GM12873 (cell line): ENCODE results near the gene C1QTNF1.

ENCODE experiments used
- TF ChIP-seq, protein P1 (sequence below): IDR thresholded peaks from 2 replicates; pipeline ENCODE4 v1.5.1; 2012; ENCODE audit warnings: low read depth, mild to moderate bottlenecking, moderate library complexity, low read length, control low read depth; ENCODE audit not compliant: insufficient read depth; ENCODE audit errors: missing control alignments

Gene C1QTNF1

DNA sequence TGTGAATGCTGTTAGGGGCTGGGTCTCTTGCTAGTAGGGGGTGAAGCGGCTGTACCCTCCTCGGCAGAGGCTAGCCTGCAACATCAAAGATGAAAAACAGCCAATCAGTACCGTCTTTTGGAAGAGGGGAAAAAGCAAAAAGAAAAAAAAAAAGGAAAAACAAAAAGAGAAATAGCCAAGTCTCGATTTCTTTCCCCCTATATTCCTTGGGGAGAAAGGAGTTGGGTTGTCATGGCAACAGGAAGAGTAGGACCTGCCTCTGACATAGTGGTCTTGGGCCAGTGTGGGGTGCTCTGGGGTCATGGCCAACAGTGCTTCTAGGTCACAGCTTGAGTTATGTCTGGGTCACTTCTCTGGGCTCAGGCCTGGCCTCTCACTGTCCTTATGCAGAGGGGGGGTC lies 68.6 kb downstream of the C1QTNF1 start:
- TF ChIP-seq, protein P1, sequence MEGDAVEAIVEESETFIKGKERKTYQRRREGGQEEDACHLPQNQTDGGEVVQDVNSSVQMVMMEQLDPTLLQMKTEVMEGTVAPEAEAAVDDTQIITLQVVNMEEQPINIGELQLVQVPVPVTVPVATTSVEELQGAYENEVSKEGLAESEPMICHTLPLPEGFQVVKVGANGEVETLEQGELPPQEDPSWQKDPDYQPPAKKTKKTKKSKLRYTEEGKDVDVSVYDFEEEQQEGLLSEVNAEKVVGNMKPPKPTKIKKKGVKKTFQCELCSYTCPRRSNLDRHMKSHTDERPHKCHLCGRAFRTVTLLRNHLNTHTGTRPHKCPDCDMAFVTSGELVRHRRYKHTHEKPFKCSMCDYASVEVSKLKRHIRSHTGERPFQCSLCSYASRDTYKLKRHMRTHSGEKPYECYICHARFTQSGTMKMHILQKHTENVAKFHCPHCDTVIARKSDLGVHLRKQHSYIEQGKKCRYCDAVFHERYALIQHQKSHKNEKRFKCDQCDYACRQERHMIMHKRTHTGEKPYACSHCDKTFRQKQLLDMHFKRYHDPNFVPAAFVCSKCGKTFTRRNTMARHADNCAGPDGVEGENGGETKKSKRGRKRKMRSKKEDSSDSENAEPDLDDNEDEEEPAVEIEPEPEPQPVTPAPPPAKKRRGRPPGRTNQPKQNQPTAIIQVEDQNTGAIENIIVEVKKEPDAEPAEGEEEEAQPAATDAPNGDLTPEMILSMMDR = no peak

DNA sequence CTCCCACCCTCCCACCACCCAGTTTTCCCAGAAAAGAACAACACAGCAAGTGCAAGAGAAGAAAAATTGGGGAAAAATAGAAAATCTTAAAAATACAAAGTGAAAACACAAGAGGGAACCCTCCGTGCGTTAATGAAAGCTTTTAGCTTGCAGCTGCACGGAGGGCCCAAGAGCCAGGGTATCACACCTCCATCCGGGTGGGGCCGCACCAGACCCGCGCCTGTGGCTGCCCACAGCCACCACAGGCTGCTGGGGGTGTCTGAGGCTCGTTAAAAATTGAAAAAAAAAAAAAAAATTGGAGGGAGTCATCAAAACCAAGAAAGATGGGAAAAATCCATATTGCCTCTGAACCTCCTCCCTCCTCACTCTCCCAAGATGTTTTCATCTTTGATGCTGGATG lies 69.3 kb downstream of the C1QTNF1 start:
- TF ChIP-seq, protein P1 = no peak

DNA sequence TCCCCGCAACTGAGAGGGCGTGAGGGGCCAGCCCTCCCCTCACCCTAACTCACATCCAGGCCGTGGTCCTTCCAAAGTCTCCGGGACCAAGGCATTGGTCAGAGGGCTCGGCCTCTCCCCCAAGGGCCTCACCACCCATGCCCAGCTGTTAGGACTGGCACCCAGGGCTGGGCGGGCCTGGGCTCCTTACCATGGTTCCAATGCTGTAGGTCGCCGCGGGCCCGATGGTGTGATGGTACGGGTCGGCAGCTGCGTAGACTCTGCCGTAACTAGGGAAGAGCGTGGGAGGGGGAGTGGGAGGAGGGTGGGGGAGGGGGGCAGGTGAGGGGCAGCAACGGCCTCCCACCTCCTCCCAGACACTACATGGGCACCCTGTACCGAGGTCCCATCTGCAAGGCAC lies 70.3 kb downstream of the C1QTNF1 start:
- TF ChIP-seq, protein P1 = no peak

DNA sequence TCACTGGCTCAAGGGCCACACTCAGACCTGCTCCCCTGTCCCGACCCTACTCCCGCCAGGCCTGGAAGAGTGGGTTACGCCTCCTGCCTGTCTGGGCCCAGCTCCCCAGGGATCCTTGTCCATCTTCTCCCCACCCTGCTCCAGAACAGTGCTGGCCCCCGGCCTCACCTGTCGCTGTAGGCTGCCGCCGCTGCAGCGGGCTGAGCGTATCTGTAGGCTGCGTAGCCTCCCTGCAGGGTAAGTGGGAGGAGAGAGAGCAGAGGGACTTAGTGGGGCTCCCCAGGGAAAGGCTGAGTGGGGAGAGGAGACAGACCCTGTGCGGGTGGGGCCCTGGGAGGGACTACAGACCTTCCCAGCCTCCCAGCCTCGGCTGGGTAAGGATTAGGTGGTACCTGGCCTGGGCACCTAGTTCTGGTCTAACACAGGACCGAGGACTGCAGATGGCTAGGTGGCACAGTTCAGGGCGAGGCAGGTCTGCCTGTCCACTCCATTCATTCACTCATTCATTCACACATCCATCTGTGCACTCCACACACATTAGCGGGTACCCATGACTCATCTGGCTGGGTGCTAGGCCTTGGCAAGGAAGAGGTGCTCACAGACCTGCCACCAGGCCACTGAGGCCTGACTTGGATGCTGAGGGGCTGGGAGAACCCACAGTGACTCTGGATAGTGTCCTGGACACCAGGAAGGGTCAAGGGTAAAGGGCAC lies 71.5 kb downstream of the C1QTNF1 start:
- TF ChIP-seq, protein P1 = no peak

DNA sequence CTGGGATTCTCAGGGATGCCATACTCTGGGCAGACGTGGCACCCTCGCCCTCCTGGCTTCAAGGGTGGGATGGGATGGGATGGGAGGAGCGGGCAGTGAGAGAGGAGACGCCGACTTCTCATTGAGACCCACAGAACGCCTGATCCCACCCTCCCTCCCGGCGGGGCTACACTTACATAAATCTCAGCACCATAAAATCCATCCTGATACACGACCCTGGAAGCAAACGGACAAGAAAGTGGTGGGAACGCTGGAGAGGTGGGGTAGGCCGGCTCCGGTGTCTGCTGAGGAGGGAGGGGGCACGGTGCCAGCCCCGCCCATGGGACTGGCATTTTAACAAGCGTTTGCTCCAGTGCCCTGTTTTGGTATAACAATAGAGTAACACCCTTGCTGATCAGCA lies 72.5 kb downstream of the C1QTNF1 start:
- TF ChIP-seq, protein P1 = no peak

DNA sequence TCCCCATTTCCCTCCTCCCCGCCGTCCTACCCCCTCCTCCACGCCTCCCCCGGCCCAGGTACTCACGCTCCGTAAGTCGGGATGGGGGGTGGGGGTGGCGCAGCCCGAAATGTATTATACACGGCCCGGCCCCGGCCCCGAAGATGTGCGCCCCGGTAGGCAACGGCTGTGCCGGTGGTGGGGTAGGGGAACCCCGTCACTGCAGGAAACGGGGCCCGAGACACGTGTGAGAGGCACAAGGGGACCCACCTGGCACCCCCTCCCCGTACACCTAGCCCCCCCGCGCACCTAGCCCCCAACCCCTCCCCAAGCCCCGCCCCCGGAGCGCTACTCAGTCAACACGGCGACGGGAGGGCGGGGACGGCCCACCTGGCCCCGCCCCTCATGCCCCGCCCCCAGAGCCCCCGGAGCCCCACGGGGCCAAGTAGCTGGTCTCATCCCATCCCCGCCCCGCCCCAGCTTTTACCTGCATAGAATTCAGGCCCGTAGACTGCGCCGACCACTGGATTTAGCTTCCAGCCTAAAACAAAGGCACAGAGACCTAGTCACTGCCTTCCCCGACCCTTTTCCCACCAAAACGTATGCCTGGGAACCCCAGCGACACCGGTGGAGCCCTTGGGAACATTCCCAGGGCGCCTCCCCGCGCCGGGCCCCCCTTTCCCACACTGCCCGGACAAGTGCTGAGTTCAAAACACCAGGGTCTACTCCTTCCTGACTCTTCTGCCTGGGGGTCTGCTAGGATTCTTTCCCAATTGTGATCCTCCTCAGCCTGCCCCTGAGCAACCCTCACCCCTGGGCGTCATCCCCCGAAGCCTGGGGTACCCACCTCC lies 73.5 kb downstream of the C1QTNF1 start:
- TF ChIP-seq, protein P1 = no peak

DNA sequence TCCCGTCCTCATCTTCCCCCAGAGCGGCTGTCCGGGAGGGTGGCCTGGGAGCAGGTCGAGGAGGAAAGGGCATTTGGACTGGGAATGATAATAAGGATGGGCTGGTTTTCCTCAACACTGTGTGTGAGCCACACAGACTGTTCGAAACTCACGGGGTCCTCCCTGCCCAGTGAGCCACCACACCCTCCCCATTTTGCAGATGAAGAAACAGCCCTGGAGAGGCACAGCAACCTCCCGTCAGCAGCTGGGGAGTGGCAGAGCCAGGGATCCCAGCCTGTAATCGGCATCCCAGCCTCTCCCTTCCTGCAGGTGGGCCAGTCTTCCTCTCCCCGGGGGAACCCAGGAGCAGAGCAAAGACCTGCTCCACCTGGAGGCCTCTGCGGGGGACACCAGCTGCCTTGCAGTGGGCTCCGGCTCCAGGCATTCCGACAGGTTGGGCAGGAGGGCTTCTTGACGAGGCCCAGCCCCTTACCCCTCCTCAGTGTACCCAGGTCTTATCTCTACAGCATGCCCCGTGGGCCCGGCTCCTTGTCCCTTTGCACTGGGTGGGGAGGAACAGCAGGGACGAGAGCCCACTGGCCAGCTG lies 74.4 kb downstream of the C1QTNF1 start:
- TF ChIP-seq, protein P1 = no peak
